Tibial artery (tissue), 4 donors: ENCODE results near the gene NDUFAF8.

Experiments used
- DNase-seq, 2 donors: peaks; one replicate each; pipeline ENCODE4 v3.0.0-alpha.2; 2019
- H3K27ac ChIP-seq, 2 donors: fragments of 200-600 bp; sonication (generic) in 1 of 2; 1 replicate in 1 of 2; 2 replicates in 1 of 2; pipeline ENCODE4 v1.5.1; 2018 to 2019; ENCODE audit warnings: mild to moderate bottlenecking in 1 of 2
- H3K27me3 ChIP-seq, 2 donors: fragments of 200-600 bp; sonication (generic) in 1 of 2; one replicate each; pipeline versions ENCODE4 v1.5.1 to v1.6.0; 2016 to 2019
- H3K36me3 ChIP-seq, 3 donors: fragments of 200-600 bp; sonication (generic) in 2 of 3; one replicate each; pipeline ENCODE4 v1.5.1; 2016 to 2019; ENCODE audit warnings: mild to moderate bottlenecking in 2 of 3
- H3K4me1 ChIP-seq, 4 donors: fragments of 200-600 bp; sonication (generic) in 2 of 4; 1 replicate in 3 of 4; 2 replicates in 1 of 4; pipeline ENCODE4 v1.5.1; 2016 to 2019
- H3K4me3 ChIP-seq, 2 donors: fragments of 200-600 bp; sonication (generic) in 1 of 2; 1 replicate in 1 of 2; 2 replicates in 1 of 2; pipeline ENCODE4 v1.5.1; 2018 to 2019; ENCODE audit warnings: mild to moderate bottlenecking in 2 of 2
- H3K9me3 ChIP-seq, 3 donors: fragments of 200-600 bp; sonication (generic) in 1 of 3; one replicate each; pipeline ENCODE4 v1.5.1; 2016 to 2019
- CTCF ChIP-seq, 2 experiments: fragments of 200-600 bp in 1 of 2; fragments of 450-650 bp in 1 of 2; IDR thresholded peaks; one replicate each; pipeline ENCODE4 v1.5.1; 2017 to 2019; ENCODE audit warnings: antibody characterized with exemption in 2 of 2, mild to moderate bottlenecking in 1 of 2, moderate library complexity in 1 of 2
- intact Hi-C: fragments of 100-400 bp; cut with DNase I; formaldehyde crosslinking; loops from one replicate; pipeline ENCODE4 v1.15.0; 2023; ENCODE audit warnings: low total_unique reads

Gene NDUFAF8

GRCh38 chr17:81264640-81265039 is 25.5 kb downstream of the NDUFAF8 start:
- TF ChIP-seq CTCF (IDR thresholded peaks at IDR 0.05), result no peak
- Histone ChIP-seq H3K27ac (no peak overlapping the region), H3K9me3 (no peaks in the 10 kb centered on the region), H3K36me3 (peaks cover 45 to 85% (median 75%) of the 10 kb centered on the region in 3 donors), H3K4me1 (no peaks in the 10 kb centered on the region), H3K4me3 (no peak overlapping the region), H3K27me3 (no peaks in the 10 kb centered on the region)
- intact Hi-C loops, result loop anchor here (5.0 kb wide), 1 partner anchor 567 kb away; no protein-coding TSS in a partner anchor
- DNase-seq, result no peak

GRCh38 chr17:81265576-81265975 is 26.5 kb downstream of the NDUFAF8 start:
- H3K4me3 ChIP-seq, result no peak overlapping the region
- H3K4me1 ChIP-seq, result no peaks in the 10 kb centered on the region
- H3K9me3 ChIP-seq, result no peaks in the 10 kb centered on the region
- H3K36me3 ChIP-seq, result peaks cover 53 to 85% (median 75%) of the 10 kb centered on the region in 3 donors
- intact Hi-C loops, result no loop called here
- no peaks in the 10 kb centered on the region for H3K27me3 ChIP-seq
- DNase-seq, result no peak
- H3K27ac ChIP-seq, result no peak overlapping the region
- TF ChIP-seq CTCF (IDR thresholded peaks at IDR 0.05), result no peak

- intact Hi-C loops, result no loop called here
- Histone ChIP-seq H3K27me3 (no peaks in the 10 kb centered on the region), H3K27ac (no peak overlapping the region), H3K36me3 (peaks cover 42 to 85% (median 65%) of the 10 kb centered on the region in 3 donors), H3K4me3 (no peak overlapping the region), H3K4me1 (no peaks in the 10 kb centered on the region), H3K9me3 (no peaks in the 10 kb centered on the region)
- TF ChIP-seq CTCF (IDR thresholded peaks at IDR 0.05), result no peak
- DNase-seq, result no peak
Measured at GRCh38 chr17:81267390-81268067, 28.4 kb downstream of the NDUFAF8 start.

- intact Hi-C loops, result no loop called here
- Histone ChIP-seq H3K4me3 (no peak overlapping the region), H3K36me3 (peaks cover 50 to 85% (median 67%) of the 10 kb centered on the region in 3 donors), H3K9me3 (no peaks in the 10 kb centered on the region), H3K4me1 (no peaks in the 10 kb centered on the region), H3K27ac (no peak overlapping the region), H3K27me3 (no peaks in the 10 kb centered on the region)
- no peak for TF ChIP-seq CTCF (IDR thresholded peaks at IDR 0.05)
- no peak for DNase-seq
Measured at GRCh38 chr17:81270279-81270678, 31.2 kb downstream of the NDUFAF8 start.

GRCh38 chr17:81271226-81271625 is 32.1 kb downstream of the NDUFAF8 start:
- no peaks in the 10 kb centered on the region for H3K9me3 ChIP-seq
- no peaks in the 10 kb centered on the region for H3K27me3 ChIP-seq
- no peak overlapping the region for H3K27ac ChIP-seq
- intact Hi-C loops, result no loop called here
- TF ChIP-seq CTCF (IDR thresholded peaks at IDR 0.05), result no peak
- H3K36me3 ChIP-seq, result peaks cover 49 to 85% (median 66%) of the 10 kb centered on the region in 3 donors
- no peak for DNase-seq
- H3K4me3 ChIP-seq, result no peak overlapping the region
- no peaks in the 10 kb centered on the region for H3K4me1 ChIP-seq
